ENCODE results near the gene PAPPA2.

PAPPA2 gene

GRCh38 chr1:176796583-176796982 lies 333.6 kb downstream of the PAPPA2 start:
- no peak for DNase-seq (ENCODE audit: insufficient read length, low spot score)
- FAIRE-seq: no peak
- no peak for TF ChIP-seq CTCF (IDR thresholded peaks at IDR 0.05; ENCODE audit: insufficient read depth, missing control alignments)

GRCh38 chr1:176799327-176799726 lies 336.4 kb downstream of the PAPPA2 start:
- FAIRE-seq (peak; percentile 76), DNase-seq (ENCODE audit: insufficient read length, low spot score) (no peak)
- no peak for TF ChIP-seq CTCF (IDR thresholded peaks at IDR 0.05; ENCODE audit: insufficient read depth, missing control alignments)

DNA sequence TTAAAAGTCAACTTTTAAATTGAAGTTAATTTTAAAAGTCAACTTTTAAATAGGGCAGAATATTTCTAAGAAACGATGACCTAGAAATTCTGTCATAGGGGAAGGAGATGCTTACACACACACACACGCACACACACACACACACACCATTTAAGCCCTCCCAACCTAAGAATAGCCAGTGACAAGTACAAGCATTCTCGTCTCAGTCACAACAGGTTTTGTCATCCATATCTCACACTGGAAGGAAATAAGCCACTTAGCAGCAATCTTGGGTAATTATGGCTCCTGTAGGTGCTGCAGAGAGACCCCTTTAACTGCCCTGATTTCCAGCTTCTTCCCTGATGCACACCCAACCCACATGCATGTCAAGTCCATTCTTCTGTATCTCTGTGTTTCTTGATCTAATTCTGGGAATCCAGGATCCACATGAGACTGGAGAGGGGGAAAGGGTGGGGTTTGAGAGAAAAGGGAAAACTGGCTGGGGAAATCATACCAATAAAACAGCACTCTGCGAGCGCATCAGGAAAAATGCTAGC lies 338.1 kb downstream of the PAPPA2 start:
- DNase-seq (ENCODE audit: insufficient read length, low spot score) (no peak), FAIRE-seq (peak; percentile 80)
- no peak for TF ChIP-seq CTCF (IDR thresholded peaks at IDR 0.05; ENCODE audit: insufficient read depth, missing control alignments)

- no peak for DNase-seq (ENCODE audit: insufficient read length, low spot score)
- FAIRE-seq: no peak
- no peak for TF ChIP-seq CTCF (IDR thresholded peaks at IDR 0.05; ENCODE audit: insufficient read depth, missing control alignments)
These were observed 338.6 kb downstream of the PAPPA2 start for GRCh38 chr1:176801514-176802020.

DNA sequence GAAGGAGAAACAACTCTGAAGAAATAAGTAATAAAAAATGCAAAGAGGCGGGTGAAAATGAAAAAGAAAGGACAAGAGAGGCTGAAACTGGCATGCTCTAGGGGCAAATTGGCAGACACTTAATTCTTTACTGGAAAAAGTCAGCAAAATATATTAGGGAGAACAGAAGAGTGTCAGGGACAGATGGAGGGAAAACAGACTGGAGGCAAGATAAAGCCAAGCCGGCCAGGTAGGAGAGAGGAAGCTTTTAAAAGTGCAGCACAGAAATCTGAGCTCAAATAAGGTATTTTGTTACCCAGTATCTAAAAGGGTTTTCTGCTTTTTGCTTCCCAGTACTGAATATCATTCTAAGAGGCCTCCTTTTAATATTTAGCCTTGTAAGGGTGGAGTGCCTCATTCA lies 339.3 kb downstream of the PAPPA2 start:
- FAIRE-seq (no peak), DNase-seq (ENCODE audit: insufficient read length, low spot score) (no peak)
- no peak for TF ChIP-seq CTCF (IDR thresholded peaks at IDR 0.05; ENCODE audit: insufficient read depth, missing control alignments)

DNA sequence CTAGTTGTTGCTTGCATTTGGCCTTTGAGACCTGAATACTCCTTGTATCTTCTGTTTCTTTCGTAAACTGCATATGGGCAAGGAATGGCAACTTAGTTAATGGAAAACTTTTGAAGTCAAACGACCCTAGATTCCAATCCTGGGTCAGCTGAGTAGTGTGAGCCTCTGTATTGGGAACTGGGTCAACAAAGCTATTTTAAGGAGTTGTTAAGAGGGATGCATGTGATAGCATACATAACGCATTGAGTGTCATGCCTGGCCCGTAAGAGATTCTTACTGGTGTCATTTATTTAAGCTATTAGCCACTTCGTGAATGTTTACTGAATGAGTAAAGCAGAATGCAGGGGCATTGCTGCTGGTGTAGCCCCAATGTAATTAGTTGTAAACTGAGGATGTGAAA lies 340.1 kb downstream of the PAPPA2 start:
- no peak for TF ChIP-seq CTCF (IDR thresholded peaks at IDR 0.05; ENCODE audit: insufficient read depth, missing control alignments)
- FAIRE-seq: no peak
- DNase-seq (ENCODE audit: insufficient read length, low spot score): no peak

- no peak for TF ChIP-seq CTCF (IDR thresholded peaks at IDR 0.05; ENCODE audit: insufficient read depth, missing control alignments)
- FAIRE-seq: no peak
- no peak for DNase-seq (ENCODE audit: insufficient read length, low spot score)
These were observed 340.6 kb downstream of the PAPPA2 start for GRCh38 chr1:176803596-176803995.

Measured in D721Med (cell line).